Fibroblast of lung (primary cell): ENCODE measurements around the gene MLLT11. TPM values are rescaled to one million over a fixed set of nuclear protein-coding genes. Genes with fewer than 3 reads are reported as not detected.
A peak's percentile ranks its signal among the peaks of the same experiment; 100 is the strongest.
"Not testable (repeated sequence)": the region's sequence is repeated elsewhere in the genome, so short reads cannot be mapped to it uniquely, and the experiment has no call there.

ENCODE experiments used
- DNase-seq, 2 donors: peaks; one replicate each; pipeline versions ENCODE4 v3.0.0 to v3.0.0-alpha.2; 2010; ENCODE audit warnings: low read depth in 2 of 2
- H2AFZ ChIP-seq: 2 replicates; pipeline ENCODE4 v1.5.1; 2012; ENCODE audit warnings: low read length, control low read depth, inconsistent platforms
- H3K27ac ChIP-seq: 2 replicates; pipeline ENCODE4 v1.5.1; 2011; ENCODE audit warnings: low read length, control low read depth; ENCODE audit not compliant: insufficient read depth
- H3K27me3 ChIP-seq: 2 replicates; pipeline ENCODE4 v1.5.1; 2011; ENCODE audit warnings: mild to moderate bottlenecking, low read length; ENCODE audit not compliant: control insufficient read depth, insufficient read depth
- H3K36me3 ChIP-seq: 2 replicates; pipeline ENCODE4 v1.5.1; 2011; ENCODE audit warnings: low read length; ENCODE audit not compliant: control insufficient read depth, insufficient read depth
- H3K4me1 ChIP-seq: 2 replicates; pipeline ENCODE4 v1.5.1; 2011; ENCODE audit warnings: low read length; ENCODE audit not compliant: control insufficient read depth, insufficient read depth; ENCODE audit errors: extremely low read depth
- H3K4me2 ChIP-seq: 2 replicates; pipeline ENCODE4 v1.5.1; 2011; ENCODE audit warnings: low read length, control low read depth; ENCODE audit not compliant: insufficient read depth; ENCODE audit errors: extremely low read depth
- H3K4me3 ChIP-seq, 4 experiments: fragments of 200-600 bp in 1 of 4; sonication (generic) in 1 of 4; replicated peaks in 1 of 4; 2 replicates each; pipeline ENCODE4 v1.5.1; 2011 to 2016; ENCODE audit warnings: low read length in 4 of 4, low read depth in 3 of 4, mild to moderate bottlenecking in 3 of 4, control low read depth in 2 of 4, inconsistent platforms in 1 of 4, mixed read lengths in 1 of 4; ENCODE audit not compliant: insufficient read depth in 1 of 4; ENCODE audit errors: control extremely low read depth in 1 of 4
- H3K79me2 ChIP-seq: 2 replicates; pipeline ENCODE4 v1.5.1; 2012; ENCODE audit warnings: mild to moderate bottlenecking, low read length, inconsistent platforms; ENCODE audit not compliant: control insufficient read depth, insufficient read depth
- H3K9ac ChIP-seq: 2 replicates; pipeline ENCODE4 v1.5.1; 2011; ENCODE audit warnings: mild to moderate bottlenecking, low read length, control low read depth; ENCODE audit not compliant: insufficient read depth
- H3K9me3 ChIP-seq: 2 replicates; pipeline ENCODE4 v1.5.1; 2012; ENCODE audit warnings: low read depth, low read length; ENCODE audit not compliant: control insufficient read depth, insufficient read depth
- H4K20me1 ChIP-seq: 2 replicates; pipeline ENCODE4 v1.5.1; 2011; ENCODE audit warnings: low read length; ENCODE audit not compliant: control insufficient read depth, insufficient read depth; ENCODE audit errors: extremely low read depth
- EZH2 ChIP-seq: IDR thresholded peaks from 2 replicates; pipeline ENCODE4 v1.5.1; 2012; ENCODE audit warnings: low read length, control low read depth, mild to moderate bottlenecking; ENCODE audit errors: missing control alignments
- polyA plus RNA-seq, 2 donors: library from polyadenylated mRNA; depleted of rRNA in 1 of 2; stranded (reverse) in 1 of 2; unstranded in 1 of 2; fragments of >200 nt; gene quantifications; 2 replicates each; pipeline ENCODE4 v1.2.1, GENCODE V29; 2011 to 2012; ENCODE audit warnings: missing spikeins in 1 of 2
- total RNA-seq: library from RNA; depleted of rRNA; stranded (reverse); fragments of >200 nt; gene quantifications from 2 replicates; pipeline ENCODE4 v1.2.1, GENCODE V29; 2014
- TF ChIP-seq, protein P1 (sequence below), 2 donors: IDR thresholded peaks in 1 of 2; conservative IDR thresholded peaks in 1 of 2; 1 replicate in 1 of 2; 2 replicates in 1 of 2; pipeline ENCODE4 v1.5.1; 2011 to 2012; ENCODE audit warnings: low read length in 2 of 2, control low read depth in 1 of 2, inconsistent platforms in 1 of 2, low read depth in 1 of 2, mild to moderate bottlenecking in 1 of 2

The MLLT11 gene
- total and polyA plus RNA-seq, 2 donors (not counting 1 experiment from before 2014, with no cell fraction given), result 2.8 to 7.2 TPM

DNA sequence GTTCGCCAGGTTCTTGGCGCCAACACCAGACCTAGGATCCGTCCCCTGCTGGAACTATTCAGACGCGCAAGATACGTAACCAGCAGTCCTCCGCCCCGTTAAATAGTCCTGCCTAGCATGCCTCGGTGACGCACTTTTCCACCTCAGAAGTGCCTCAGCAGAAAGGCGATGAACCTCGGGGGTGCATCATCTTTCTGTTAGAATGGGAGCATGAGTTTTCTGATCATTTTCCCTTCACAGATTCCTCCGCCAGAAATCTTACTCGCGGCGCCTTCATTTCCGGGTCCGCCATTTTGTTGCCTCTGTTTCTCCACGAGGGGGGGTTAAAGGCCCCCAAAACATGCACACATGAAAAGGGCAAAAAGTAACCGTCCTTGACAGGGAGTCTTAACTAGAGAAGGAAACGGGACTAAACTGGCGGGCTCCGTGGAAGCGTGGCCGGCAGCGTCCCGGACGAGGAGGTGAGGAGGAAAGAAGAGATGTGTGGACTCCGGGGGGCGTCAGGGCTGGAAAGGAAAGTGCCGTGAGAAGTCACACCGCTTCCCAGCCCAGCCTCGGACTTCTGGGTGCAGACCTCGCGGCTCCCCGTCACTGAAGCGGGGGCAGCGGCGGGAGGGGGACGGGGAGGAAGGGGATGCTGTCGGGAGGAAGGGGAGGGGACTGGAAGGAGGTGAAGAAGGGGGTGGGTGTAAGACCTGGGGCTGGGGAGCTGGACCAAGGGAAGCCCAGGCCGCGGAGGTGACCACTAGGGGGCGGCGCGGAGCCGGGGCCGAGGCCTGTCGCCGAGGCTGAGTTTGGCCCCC lies 10.5 kb downstream of the MLLT11 start, which contains the start of gene GABPB2:
GABPB2 (plus strand) TSS at position 288 of the 803 bp plus-strand sequence. CDS start 17,429 bp downstream, outside the sequence.
- Histone ChIP-seq H3K27ac (peak within 1 kb of the TSS; percentile 95), H3K9ac (peak within 1 kb of the TSS; percentile 86), H3K79me2 (peaks cover 3% of the 10 kb centered on the region), H3K36me3 (peaks cover 3% of the 10 kb centered on the region), H3K4me2 (peak within 1 kb of the TSS; percentile 79), H3K4me3 (peak within 1 kb of the TSS; percentile 53 to 89 (median 64)), H4K20me1 (no peaks in the 10 kb centered on the region), H3K27me3 (no peaks in the 10 kb centered on the region), H2AFZ (peak within 1 kb of the TSS; percentile 83), H3K9me3 (no peaks in the 10 kb centered on the region), H3K4me1 (no peaks in the 10 kb centered on the region)
- TF ChIP-seq, protein P1, sequence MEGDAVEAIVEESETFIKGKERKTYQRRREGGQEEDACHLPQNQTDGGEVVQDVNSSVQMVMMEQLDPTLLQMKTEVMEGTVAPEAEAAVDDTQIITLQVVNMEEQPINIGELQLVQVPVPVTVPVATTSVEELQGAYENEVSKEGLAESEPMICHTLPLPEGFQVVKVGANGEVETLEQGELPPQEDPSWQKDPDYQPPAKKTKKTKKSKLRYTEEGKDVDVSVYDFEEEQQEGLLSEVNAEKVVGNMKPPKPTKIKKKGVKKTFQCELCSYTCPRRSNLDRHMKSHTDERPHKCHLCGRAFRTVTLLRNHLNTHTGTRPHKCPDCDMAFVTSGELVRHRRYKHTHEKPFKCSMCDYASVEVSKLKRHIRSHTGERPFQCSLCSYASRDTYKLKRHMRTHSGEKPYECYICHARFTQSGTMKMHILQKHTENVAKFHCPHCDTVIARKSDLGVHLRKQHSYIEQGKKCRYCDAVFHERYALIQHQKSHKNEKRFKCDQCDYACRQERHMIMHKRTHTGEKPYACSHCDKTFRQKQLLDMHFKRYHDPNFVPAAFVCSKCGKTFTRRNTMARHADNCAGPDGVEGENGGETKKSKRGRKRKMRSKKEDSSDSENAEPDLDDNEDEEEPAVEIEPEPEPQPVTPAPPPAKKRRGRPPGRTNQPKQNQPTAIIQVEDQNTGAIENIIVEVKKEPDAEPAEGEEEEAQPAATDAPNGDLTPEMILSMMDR (conservative IDR thresholded peaks at IDR 0.05 in 1 of 2, IDR thresholded peaks at IDR 0.05 in 1 of 2; ENCODE audit: low read depth in 1 of 2, low read length in 2 of 2), result peak; percentile 67 to 87
- TF ChIP-seq EZH2, result no peak
- peak; percentile 99 for DNase-seq

DNA sequence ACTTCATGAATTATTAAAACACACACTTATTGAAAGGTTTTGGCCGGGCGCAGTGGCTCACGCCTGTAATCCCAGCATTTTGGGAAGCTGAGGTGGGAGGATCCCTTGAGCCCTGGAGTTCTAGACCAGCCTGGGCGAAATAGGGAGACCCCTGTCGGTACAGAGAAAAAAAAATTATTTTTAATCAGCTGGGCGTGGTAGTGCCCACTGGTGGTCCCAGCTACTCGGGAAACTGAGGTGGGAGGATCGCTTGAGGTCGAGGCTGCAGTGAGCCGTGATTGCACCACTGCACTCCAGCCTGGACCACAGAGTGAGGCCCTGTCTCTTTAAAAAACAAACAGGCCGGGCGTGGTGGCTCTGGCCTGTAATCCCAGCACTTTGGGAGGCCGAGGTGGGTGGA lies 12.0 kb downstream of the MLLT11 start:
- H3K9ac ChIP-seq, result no peak overlapping the region
- H3K27me3 ChIP-seq, result no peaks in the 10 kb centered on the region
- TF ChIP-seq EZH2, result no peak
- TF ChIP-seq, protein P1 (conservative IDR thresholded peaks at IDR 0.05 in 1 of 2, IDR thresholded peaks at IDR 0.05 in 1 of 2; ENCODE audit: low read depth in 1 of 2, low read length in 2 of 2), result no peak
- no peak overlapping the region for H3K27ac ChIP-seq
- peaks cover under 1% of the 10 kb centered on the region for H3K36me3 ChIP-seq
- no peak overlapping the region for H2AFZ ChIP-seq
- no peak overlapping the region for H3K4me2 ChIP-seq
- DNase-seq, result no peak
- H3K79me2 ChIP-seq, result peaks cover 3% of the 10 kb centered on the region
- no peaks in the 10 kb centered on the region for H3K4me1 ChIP-seq
- H3K4me3 ChIP-seq, result no peak overlapping the region
- no peaks in the 10 kb centered on the region for H4K20me1 ChIP-seq
- H3K9me3 ChIP-seq, result no peaks in the 10 kb centered on the region

DNA sequence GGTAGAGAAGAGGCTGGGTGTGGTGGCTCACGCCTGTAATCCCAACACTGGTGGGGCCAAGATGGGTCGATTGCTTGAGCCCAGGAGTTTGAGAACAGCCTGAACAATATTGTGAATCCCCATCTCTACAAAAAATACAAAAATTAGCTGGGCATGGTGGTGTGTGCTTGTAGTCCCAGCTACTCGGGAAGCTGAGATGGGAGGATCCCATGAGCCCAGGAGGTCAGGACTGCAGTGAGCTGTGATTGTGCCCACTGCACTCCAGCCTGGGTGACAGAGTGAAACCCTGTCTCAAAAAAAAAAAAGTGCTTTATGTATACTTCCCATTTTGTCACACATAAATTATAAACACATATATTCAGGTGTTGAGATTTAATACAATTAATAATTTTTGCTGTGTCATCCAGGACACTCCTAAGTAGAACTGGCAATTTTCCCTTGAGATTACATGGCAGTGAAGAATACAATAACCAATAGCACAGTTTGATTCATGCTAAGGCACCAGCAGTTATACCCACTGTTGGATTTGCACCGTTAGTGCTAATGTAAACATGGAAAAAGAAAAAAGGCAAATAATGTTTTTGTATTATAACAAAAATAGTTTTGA lies 25.9 kb downstream of the MLLT11 start:
- Histone ChIP-seq H2AFZ (no peak overlapping the region), H3K27ac (no peak overlapping the region), H3K9me3 (no peaks in the 10 kb centered on the region), H4K20me1 (no peaks in the 10 kb centered on the region), H3K4me1 (no peaks in the 10 kb centered on the region), H3K9ac (no peak overlapping the region), H3K27me3 (no peaks in the 10 kb centered on the region), H3K4me2 (no peak overlapping the region), H3K79me2 (no peaks in the 10 kb centered on the region), H3K36me3 (no peaks in the 10 kb centered on the region), H3K4me3 (no peak overlapping the region)
- no peak for DNase-seq
- no peak for TF ChIP-seq EZH2

DNA sequence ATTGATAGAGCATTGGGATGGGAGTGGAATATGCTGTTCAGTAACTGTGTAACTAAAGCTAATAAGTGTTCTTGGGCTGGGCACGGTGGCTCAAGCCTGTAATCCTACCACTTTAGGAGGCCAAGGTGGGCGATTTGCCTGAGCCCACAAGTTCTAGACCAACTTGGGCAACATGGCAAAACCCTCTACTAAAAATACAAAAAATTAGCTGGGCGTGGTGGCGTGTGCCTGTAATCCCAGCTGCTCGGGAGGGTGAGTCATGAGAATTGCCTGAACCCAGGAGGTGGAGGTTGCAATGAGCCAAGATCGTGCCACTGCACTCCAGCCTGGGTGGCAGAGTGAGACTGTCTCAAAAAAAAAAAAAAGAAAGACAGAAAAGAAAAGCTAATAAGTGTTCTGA lies 37.2 kb downstream of the MLLT11 start:
- H3K79me2 ChIP-seq, H3K27me3 ChIP-seq, H3K27ac ChIP-seq, H3K4me2 ChIP-seq, H3K9ac ChIP-seq, H4K20me1 ChIP-seq, H3K4me1 ChIP-seq, H3K36me3 ChIP-seq, H3K9me3 ChIP-seq, H3K4me3 ChIP-seq, H2AFZ ChIP-seq: not testable (repeated sequence)
- DNase-seq, result peak; percentile 5 to 11
